ENCODE measurements around the gene MTG2.

Gene MTG2

GRCh38 chr20:62222266-62222850, 39.5 kb downstream of the MTG2 start:
- DNase-seq, result no peak

- DNase-seq, result no peak
Measured at GRCh38 chr20:62222972-62223371, 40.1 kb downstream of the MTG2 start.

- no peak for DNase-seq
Measured at GRCh38 chr20:62223571-62223970, 40.7 kb downstream of the MTG2 start.

GRCh38 chr20:62224113-62224855, 41.5 kb downstream of the MTG2 start:
- DNase-seq, result no peak

GRCh38 chr20:62225026-62225425, 42.2 kb downstream of the MTG2 start:
- no peak for DNase-seq

- DNase-seq, result no peak
Measured at GRCh38 chr20:62225820-62226635, 43.2 kb downstream of the MTG2 start.

- DNase-seq, result no peak
Measured at GRCh38 chr20:62226707-62227590, 44.1 kb downstream of the MTG2 start.

GRCh38 chr20:62227591-62227976, 44.8 kb downstream of the MTG2 start:
- DNase-seq, result no peak

- no peak for DNase-seq
Measured at GRCh38 chr20:62227977-62228958, 45.4 kb downstream of the MTG2 start.

- DNase-seq, result no peak
Measured at GRCh38 chr20:62228982-62229545, 46.2 kb downstream of the MTG2 start.

GRCh38 chr20:62229667-62230066, 46.8 kb downstream of the MTG2 start:
- no peak for DNase-seq

- no peak for DNase-seq
Measured at GRCh38 chr20:62230276-62230675, 47.4 kb downstream of the MTG2 start.

GRCh38 chr20:62230696-62231095, 47.9 kb downstream of the MTG2 start:
- no peak for DNase-seq

- no peak for DNase-seq
Measured at GRCh38 chr20:62231292-62231691, 48.5 kb downstream of the MTG2 start.

GRCh38 chr20:62232194-62232593, 49.4 kb downstream of the MTG2 start:
- no peak for DNase-seq

GRCh38 chr20:62232770-62233645, 50.2 kb downstream of the MTG2 start:
- DNase-seq, result no peak

GRCh38 chr20:62233684-62234083, 50.9 kb downstream of the MTG2 start:
- DNase-seq, result no peak

GRCh38 chr20:62234339-62234738, 51.5 kb downstream of the MTG2 start:
- no peak for DNase-seq

- no peak for DNase-seq
Measured at GRCh38 chr20:62235001-62235776, 52.4 kb downstream of the MTG2 start.

All from NCI-H2081 (cell line).